Central memory CD4-positive, alpha-beta T cell (primary cell): ENCODE data around the gene SIRT7.
"Not testable (repeated sequence)": the region's sequence is repeated elsewhere in the genome, so short reads cannot be mapped to it uniquely, and the experiment has no call there.

Experiments
- DNase-seq: peaks from one replicate; pipeline ENCODE4 v3.0.0; 2022

SIRT7 gene

GRCh38 chr17:81918832-81919545 is 1.0 kb upstream of the SIRT7 start:
- no peak for DNase-seq

GRCh38 chr17:81918333-81918669 is 325 bp upstream of the SIRT7 start:
- not testable (repeated sequence) for DNase-seq

GRCh38 chr17:81916234-81917001 is 1.6 kb downstream of the SIRT7 start:
- DNase-seq, result no peak

GRCh38 chr17:81915331-81915730 is 2.6 kb downstream of the SIRT7 start:
- no peak for DNase-seq

- DNase-seq, result no peak
Measured at GRCh38 chr17:81914103-81914850, 3.7 kb downstream of the SIRT7 start.

GRCh38 chr17:81913394-81914102 is 4.4 kb downstream of the SIRT7 start:
- DNase-seq, result no peak

GRCh38 chr17:81912441-81913309 is 5.3 kb downstream of the SIRT7 start:
- no peak for DNase-seq

GRCh38 chr17:81911969-81912368 is 6.0 kb downstream of the SIRT7 start:
- no peak for DNase-seq

- DNase-seq, result peak; percentile 91
Measured at GRCh38 chr17:81911277-81911961, 6.6 kb downstream of the SIRT7 start, which contains the start of gene PCYT2. Gene PCYT2, minus strand, starts transcription at chr17:81911399. Its CDS starts 44 bp downstream, at chr17:81911355.

- DNase-seq, result no peak
Measured at GRCh38 chr17:81910840-81911276, 7.1 kb downstream of the SIRT7 start.

- DNase-seq, result no peak
Measured at GRCh38 chr17:81909966-81910839, 7.8 kb downstream of the SIRT7 start.

GRCh38 chr17:81909231-81909630 is 8.7 kb downstream of the SIRT7 start:
- no peak for DNase-seq

GRCh38 chr17:81908793-81909192 is 9.2 kb downstream of the SIRT7 start:
- DNase-seq, result no peak

GRCh38 chr17:81907219-81908145 is 10.5 kb downstream of the SIRT7 start:
- no peak for DNase-seq

GRCh38 chr17:81906476-81907218 is 11.3 kb downstream of the SIRT7 start:
- DNase-seq, result no peak

- no peak for DNase-seq
Measured at GRCh38 chr17:81905993-81906392, 12.0 kb downstream of the SIRT7 start.

GRCh38 chr17:81905424-81905875 is 12.5 kb downstream of the SIRT7 start:
- no peak for DNase-seq
